IMR-90 (cell line): Measurements from ENCODE around the gene FUT7. TPM values are rescaled to one million over a fixed set of nuclear protein-coding genes. Genes with fewer than 3 reads are reported as not detected.

Source experiments
- ATAC-seq: fragments of 200-7000 bp; cut with Tn5 transposase; 2 replicates; pipeline ENCODE4 v1.9.1; 2020; ENCODE audit warnings: low read depth, mild to moderate bottlenecking, moderate library complexity
- BruUV-seq: library from RNA; stranded (reverse); fragments of 400-500 nt; replicated peaks from 2 replicates; lab custom pipeline; 2021; lab: Mats Ljungman, UMichigan
- CTCF ChIA-PET: fragments of 300-600 bp; formaldehyde crosslinking; extraction: SDS; loops from one replicate; lab custom pipeline; 2021; ENCODE audit warnings: antibody characterized with exemption; lab: Yijun Ruan, JAX
- POLR2A ChIA-PET: fragments of 300-600 bp; sonication (Branson Sonifier 250); formaldehyde crosslinking; loops from one replicate; lab custom pipeline; 2022; ENCODE audit warnings: antibody characterized with exemption; ENCODE audit not compliant: unreplicated experiment; lab: Charles Lee
- DNase-seq: peaks from one replicate; pipeline ENCODE4 v3.0.0; 2013
- H2AFZ ChIP-seq: replicated peaks from 2 replicates; pipeline ENCODE3; 2013; ENCODE audit warnings: low read length, mild to moderate bottlenecking; ENCODE audit not compliant: poor library complexity
- H2AK5ac ChIP-seq: 2 replicates; pipeline ENCODE4 v1.6.1; 2013; ENCODE audit warnings: low read depth, low read length, inconsistent platforms
- H2AK9ac ChIP-seq: replicated peaks from 2 replicates; pipeline ENCODE3; 2013; ENCODE audit warnings: mild to moderate bottlenecking, low read depth, low read length, moderate library complexity; ENCODE audit not compliant: poor library complexity
- H2BK120ac ChIP-seq: 2 replicates; pipeline ENCODE4 v1.6.1; 2013; ENCODE audit warnings: low read depth, low read length, inconsistent platforms
- H2BK15ac ChIP-seq: 3 replicates; pipeline ENCODE4 v1.6.1; 2013; ENCODE audit warnings: low read depth, low read length, inconsistent platforms
- H2BK20ac ChIP-seq: 2 replicates; pipeline ENCODE4 v1.6.1; 2013; ENCODE audit warnings: low read depth, mild to moderate bottlenecking, inconsistent platforms, low read length, moderate library complexity
- H2BK5ac ChIP-seq: 2 replicates; pipeline ENCODE4 v1.6.1; 2013; ENCODE audit warnings: mild to moderate bottlenecking, low read depth, low read length, inconsistent platforms; ENCODE audit not compliant: poor library complexity, severe bottlenecking
- H3K14ac ChIP-seq: replicated peaks from 2 replicates; pipeline ENCODE4 v1.6.1; 2013; ENCODE audit warnings: low read depth, low read length, inconsistent platforms
- H3K18ac ChIP-seq: 2 replicates; pipeline ENCODE4 v1.6.1; 2013; ENCODE audit warnings: low read depth, low read length, control low read depth
- H3K23ac ChIP-seq: 2 replicates; pipeline ENCODE4 v1.6.1; 2013; ENCODE audit warnings: low read depth, low read length, inconsistent platforms
- H3K27ac ChIP-seq: 2 replicates; pipeline ENCODE4 v1.5.1; 2013; ENCODE audit warnings: mild to moderate bottlenecking, control low read depth, low read length; ENCODE audit not compliant: insufficient read depth
- H3K27me3 ChIP-seq: 2 replicates; pipeline ENCODE4 v1.6.1; 2013; ENCODE audit warnings: low read length; ENCODE audit not compliant: control insufficient read depth, insufficient read depth
- H3K36me3 ChIP-seq: 2 replicates; pipeline ENCODE4 v1.6.1; 2013; ENCODE audit warnings: low read length, mixed read lengths; ENCODE audit not compliant: control insufficient read depth, insufficient read depth
- H3K4ac ChIP-seq: 2 replicates; pipeline ENCODE4 v1.6.1; 2013; ENCODE audit warnings: low read depth, low read length, inconsistent platforms
- H3K4me1 ChIP-seq: 2 replicates; pipeline ENCODE4 v1.6.1; 2013; ENCODE audit warnings: low read length, mixed read lengths; ENCODE audit not compliant: control insufficient read depth, insufficient read depth
- H3K4me2 ChIP-seq: 2 replicates; pipeline ENCODE4 v1.6.1; 2013; ENCODE audit warnings: low read depth, mild to moderate bottlenecking, control low read depth, low read length, moderate library complexity
- H3K4me3 ChIP-seq: 2 replicates; pipeline ENCODE4 v1.5.1; 2013; ENCODE audit warnings: low read depth, mild to moderate bottlenecking, control low read depth, low read length, moderate library complexity; ENCODE audit not compliant: insufficient read depth
- H3K56ac ChIP-seq: 2 replicates; pipeline ENCODE4 v1.6.1; 2013; ENCODE audit warnings: low read length, inconsistent platforms; ENCODE audit not compliant: insufficient read depth; ENCODE audit errors: extremely low read depth
- H3K79me1 ChIP-seq, 2 experiments: 2 replicates each; pipeline ENCODE4 v1.6.1; 2013; ENCODE audit warnings: low read length in 2 of 2, inconsistent platforms in 1 of 2, low read depth in 1 of 2
- H3K9ac ChIP-seq: 2 replicates; pipeline ENCODE4 v1.6.1; 2013; ENCODE audit warnings: low read depth, low read length, control low read depth
- H3K9me1 ChIP-seq: 2 replicates; pipeline ENCODE4 v1.6.1; 2013; ENCODE audit warnings: low read length, inconsistent platforms; ENCODE audit not compliant: insufficient read depth
- H3K9me3 ChIP-seq: 2 replicates; pipeline ENCODE4 v1.6.1; 2013; ENCODE audit warnings: low read length; ENCODE audit not compliant: control insufficient read depth, insufficient read depth
- H4K20me1 ChIP-seq: 2 replicates; pipeline ENCODE4 v1.6.1; 2013; ENCODE audit warnings: low read length, inconsistent platforms; ENCODE audit not compliant: insufficient read depth
- H4K5ac ChIP-seq: 2 replicates; pipeline ENCODE4 v1.6.1; 2013; ENCODE audit warnings: mild to moderate bottlenecking, low read depth, low read length, control low read depth
- H4K8ac ChIP-seq, 2 experiments: 2 replicates each; pipeline ENCODE4 v1.6.1; 2013; ENCODE audit warnings: low read depth in 2 of 2, low read length in 2 of 2, control low read depth in 1 of 2, inconsistent platforms in 1 of 2
- H4K91ac ChIP-seq: 2 replicates; pipeline ENCODE4 v1.6.1; 2013; ENCODE audit warnings: low read depth, low read length, inconsistent platforms; ENCODE audit not compliant: insufficient read depth
- BHLHE40 ChIP-seq: fragments of 150-350 bp; IDR thresholded peaks from 2 replicates; pipeline ENCODE4 v1.6.1; 2016; ENCODE audit warnings: mild to moderate bottlenecking, low read depth, low read length
- FOS ChIP-seq: fragments of 150-350 bp; IDR thresholded peaks from 2 replicates; pipeline ENCODE4 v1.6.1; 2016; ENCODE audit warnings: low read depth, low read length
- MXI1 ChIP-seq: IDR thresholded peaks from 2 replicates; pipeline ENCODE4 v1.6.1; 2012; ENCODE audit warnings: low read depth, mild to moderate bottlenecking, low read length, moderate library complexity, borderline replicate concordance
- RAD21 ChIP-seq: IDR thresholded peaks from 2 replicates; pipeline ENCODE4 v1.6.1; 2012; ENCODE audit warnings: low read length, improper control_type of control experiment
- USF2 ChIP-seq: fragments of 150-350 bp; IDR thresholded peaks from 2 replicates; pipeline ENCODE4 v1.6.1; 2017; ENCODE audit warnings: mild to moderate bottlenecking, antibody characterized with exemption, low read length, low read depth
- WGBS, 2 experiments: methylation state at CpG; one replicate each; pipeline versions ENCODE4 v1.1.5 to v1.1.7; 2013; ENCODE audit warnings: missing lambda C conversion rate in 2 of 2; ENCODE audit not compliant: insufficient read length in 1 of 2; ENCODE audit errors: extremely low coverage in 2 of 2; 5-methylcytosine and 5-hydroxymethylcytosine counted together
- dilution Hi-C: fragments of 300-500 bp; cut with HindIII; formaldehyde crosslinking; loops from one replicate; pipeline ENCODE4 v1.14.3; 2018; ENCODE audit warnings: low sequenced_read_pairs; ENCODE audit not compliant: unreplicated experiment
- in situ Hi-C: fragments of 300-500 bp; cut with MboI; formaldehyde crosslinking; loops from 3 replicates; pipeline ENCODE4 v1.14.3; 2019; ENCODE audit warnings: low sequenced_read_pairs, inconsistent platforms, mixed read lengths
- intact Hi-C: fragments of 100-400 bp; cut with micrococcal nuclease; formaldehyde crosslinking; loops from 2 replicates; pipeline ENCODE4 v1.10.0; 2022
- polyA plus RNA-seq, 3 experiments: library from polyadenylated mRNA; depleted of rRNA; stranded (reverse); fragments of >200 nt; gene quantifications; 2 replicates each; pipeline ENCODE4 v1.2.3, GENCODE V29; 2012; ENCODE audit warnings: low replicate concordance in 1 of 3
- total RNA-seq: library from RNA; depleted of rRNA; stranded (reverse); fragments of >200 nt; gene quantifications from 2 replicates; pipeline ENCODE4 v1.2.3, GENCODE V29; 2012
- TF ChIP-seq, protein P1 (sequence below): conservative IDR thresholded peaks from 2 replicates; pipeline ENCODE4 v1.5.1; 2012; ENCODE audit warnings: mild to moderate bottlenecking, low read depth, low read length, improper control_type of control experiment

Gene FUT7
- total and polyA plus RNA-seq, 2 of the 4 experiments (the other 2 are of a cell fraction), result not detected

DNA sequence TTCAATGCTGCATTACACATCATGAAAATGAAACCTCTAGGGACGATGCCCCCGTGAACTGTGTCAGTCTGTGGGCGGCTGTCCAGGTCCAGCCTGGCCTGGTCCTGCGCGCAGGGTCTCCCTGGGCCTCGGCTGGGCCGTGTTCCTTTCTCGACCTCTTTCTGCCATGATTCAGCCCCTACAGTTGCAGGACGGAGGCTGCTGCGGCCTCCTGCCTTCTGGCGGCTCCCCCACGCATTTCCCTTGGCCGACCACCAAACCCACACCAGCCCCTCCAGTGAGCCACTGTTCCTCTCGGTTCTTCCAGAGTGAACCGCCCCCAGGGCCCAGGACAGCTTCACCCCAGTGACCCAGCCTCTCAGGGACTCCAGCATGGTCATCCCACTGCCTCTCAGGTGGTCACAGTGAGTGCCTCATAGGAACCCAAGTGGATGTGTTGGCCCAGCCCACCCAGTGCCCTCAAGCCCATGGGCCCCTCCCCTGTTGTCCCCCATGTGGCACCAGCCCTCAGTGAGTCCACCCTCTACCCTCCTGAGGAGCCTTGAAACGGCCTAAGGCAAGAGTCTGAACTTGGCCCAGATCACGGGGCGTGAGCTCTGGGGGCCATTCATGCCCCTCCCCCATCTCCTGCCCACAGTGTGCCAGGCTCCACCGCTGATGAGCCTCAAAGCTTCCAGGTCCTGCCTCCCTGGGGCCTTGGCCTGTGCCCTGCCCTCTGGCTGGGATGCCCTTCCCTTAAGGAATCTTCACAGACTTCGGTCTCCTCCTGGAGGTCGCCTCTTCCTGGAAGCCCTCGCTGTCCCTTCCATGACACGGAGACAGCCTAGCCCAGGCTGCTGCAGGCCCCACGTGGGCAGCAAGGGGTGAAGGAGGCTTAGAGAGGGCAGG, 25.5 kb downstream of the FUT7 start:
- Histone ChIP-seq H3K56ac (no peak overlapping the region), H3K4me3 (no peak overlapping the region), H3K27me3 (no peaks in the 10 kb centered on the region), H4K8ac (no peak overlapping the region), H2AFZ (peak overlapping the region; percentile 51), H3K27ac (no peak overlapping the region), H2AK5ac (peak overlapping the region; percentile 73; the same call in 1 of the 2 replicates), H3K9me1 (peaks cover 5% of the 10 kb centered on the region; the same call in 1 of the 2 replicates), H3K9ac (no peak overlapping the region), H2BK120ac (no peak overlapping the region), H3K36me3 (peaks cover 13% of the 10 kb centered on the region), H3K79me1 (no peaks in the 10 kb centered on the region), H3K14ac (no peak overlapping the region), H2BK15ac (no peak overlapping the region), H4K5ac (no peak overlapping the region), H3K4me2 (no peak overlapping the region), H2AK9ac (peak overlapping the region; percentile 65), H3K23ac (no peak overlapping the region), H3K9me3 (no peaks in the 10 kb centered on the region), H4K91ac (no peak overlapping the region), H3K18ac (no peak overlapping the region), H3K4ac (no peak overlapping the region), H4K20me1 (peaks cover 8% of the 10 kb centered on the region), H3K4me1 (peaks cover 11% of the 10 kb centered on the region), H2BK5ac (no peak overlapping the region), H2BK20ac (no peak overlapping the region)
- in situ Hi-C loops, result no loop called here
- intact Hi-C loops, result loop anchor here (2.0 kb wide), 1 partner anchor 22 kb away; the partner anchor contains the start of gene ABCA2
- TF ChIP-seq USF2 (no peak), MXI1 (no peak), RAD21 (no peak), BHLHE40 (no peak), FOS (no peak)
- TF ChIP-seq, protein P1, sequence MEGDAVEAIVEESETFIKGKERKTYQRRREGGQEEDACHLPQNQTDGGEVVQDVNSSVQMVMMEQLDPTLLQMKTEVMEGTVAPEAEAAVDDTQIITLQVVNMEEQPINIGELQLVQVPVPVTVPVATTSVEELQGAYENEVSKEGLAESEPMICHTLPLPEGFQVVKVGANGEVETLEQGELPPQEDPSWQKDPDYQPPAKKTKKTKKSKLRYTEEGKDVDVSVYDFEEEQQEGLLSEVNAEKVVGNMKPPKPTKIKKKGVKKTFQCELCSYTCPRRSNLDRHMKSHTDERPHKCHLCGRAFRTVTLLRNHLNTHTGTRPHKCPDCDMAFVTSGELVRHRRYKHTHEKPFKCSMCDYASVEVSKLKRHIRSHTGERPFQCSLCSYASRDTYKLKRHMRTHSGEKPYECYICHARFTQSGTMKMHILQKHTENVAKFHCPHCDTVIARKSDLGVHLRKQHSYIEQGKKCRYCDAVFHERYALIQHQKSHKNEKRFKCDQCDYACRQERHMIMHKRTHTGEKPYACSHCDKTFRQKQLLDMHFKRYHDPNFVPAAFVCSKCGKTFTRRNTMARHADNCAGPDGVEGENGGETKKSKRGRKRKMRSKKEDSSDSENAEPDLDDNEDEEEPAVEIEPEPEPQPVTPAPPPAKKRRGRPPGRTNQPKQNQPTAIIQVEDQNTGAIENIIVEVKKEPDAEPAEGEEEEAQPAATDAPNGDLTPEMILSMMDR, result no peak
- 86% methylated on average over 7 of the region's 24 CpGs; no CpG with 5 or more reads in 1 of the 2 experiments for WGBS, 2 experiments
- CTCF ChIA-PET, result interaction anchor here (0.6 kb wide), 1 partner anchor 22 kb away, joined by 3 read pairs; no protein-coding TSS in a partner anchor
- dilution Hi-C loops, result no loop called here
- DNase-seq, result peak; percentile 9
- peak; percentile 6; the same call in 1 of the 2 replicates for ATAC-seq
- POLR2A ChIA-PET, result no interaction called here
- BruUV-seq, result no TSS peak
